Calu3 (cell line): ENCODE measurements around the gene C18orf32. TPM values are rescaled to one million over a fixed set of nuclear protein-coding genes. Genes with fewer than 3 reads are reported as not detected.
"Not testable (repeated sequence)": the region's sequence is repeated elsewhere in the genome, so short reads cannot be mapped to it uniquely, and the experiment has no call there.

Source experiments
- BruUV-seq: library from RNA; stranded (reverse); fragments of 400-500 nt; replicated peaks from 2 replicates; lab custom pipeline; 2021; lab: Mats Ljungman, UMichigan
- CTCF ChIA-PET: fragments of 300-600 bp; sonication (Branson Sonifier 250); formaldehyde crosslinking; loops from one replicate; lab custom pipeline; 2022; ENCODE audit warnings: antibody characterized with exemption; lab: Charles Lee
- DNase-seq: peaks from one replicate; pipeline ENCODE4 v3.0.0; 2022
- H3K27ac Mint-ChIP-seq: one replicate; pipeline ENCODE4 v1.8.0; 2022; ENCODE audit warnings: mixed read lengths; ENCODE audit not compliant: unreplicated experiment
- H3K27me3 Mint-ChIP-seq: one replicate; pipeline ENCODE4 v1.8.0; 2022; ENCODE audit warnings: mixed read lengths; ENCODE audit not compliant: unreplicated experiment
- H3K36me3 Mint-ChIP-seq: one replicate; pipeline ENCODE4 v1.8.0; 2022; ENCODE audit warnings: mild to moderate bottlenecking, moderate library complexity, mixed read lengths; ENCODE audit not compliant: insufficient read depth, unreplicated experiment
- H3K4me1 Mint-ChIP-seq: one replicate; pipeline ENCODE4 v1.8.0; 2022; ENCODE audit warnings: mild to moderate bottlenecking, low read depth, mixed read lengths; ENCODE audit not compliant: unreplicated experiment
- H3K4me3 Mint-ChIP-seq: one replicate; pipeline ENCODE4 v1.8.0; 2022; ENCODE audit warnings: mild to moderate bottlenecking, low read depth, moderate library complexity, mixed read lengths; ENCODE audit not compliant: unreplicated experiment
- H3K9me3 Mint-ChIP-seq: one replicate; pipeline ENCODE4 v1.8.0; 2022; ENCODE audit warnings: low read depth, mixed read lengths; ENCODE audit not compliant: unreplicated experiment
- CTCF ChIP-seq: fragments of 200-600 bp; IDR thresholded peaks from one replicate; pipeline ENCODE4 v1.8.0; 2022; ENCODE audit warnings: antibody characterized with exemption; ENCODE audit not compliant: unreplicated experiment
- intact Hi-C: fragments of 100-400 bp; cut with micrococcal nuclease; formaldehyde crosslinking; loops from one replicate; pipeline ENCODE4 v1.10.0; 2022; ENCODE audit not compliant: unreplicated experiment
- total RNA-seq: library from RNA; stranded (reverse); gene quantifications from 2 replicates; pipeline ENCODE4 v1.2.3, GENCODE V29; 2022

C18orf32 gene
- total RNA-seq, 1 experiment from 2014 or later: 57.8 TPM

GRCh38 chr18:49519101-49519971 is 32.3 kb upstream of the C18orf32 start:
- no peaks in the 10 kb centered on the region for H3K27me3 Mint-ChIP-seq
- H3K9me3 Mint-ChIP-seq: no peaks in the 10 kb centered on the region
- intact Hi-C loops: no loop called here
- peaks cover 9% of the 10 kb centered on the region for H3K4me1 Mint-ChIP-seq
- H3K4me3 Mint-ChIP-seq: no peak overlapping the region
- no peaks in the 10 kb centered on the region for H3K36me3 Mint-ChIP-seq
- H3K27ac Mint-ChIP-seq: no peak overlapping the region
- TF ChIP-seq CTCF: no peak
- CTCF ChIA-PET: no interaction called here
- no peak for DNase-seq
- BruUV-seq: no TSS peak

- no peak overlapping the region for H3K27ac Mint-ChIP-seq
- H3K36me3 Mint-ChIP-seq: no peaks in the 10 kb centered on the region
- no peaks in the 10 kb centered on the region for H3K9me3 Mint-ChIP-seq
- DNase-seq: no peak
- H3K27me3 Mint-ChIP-seq: no peaks in the 10 kb centered on the region
- H3K4me3 Mint-ChIP-seq: no peak overlapping the region
- CTCF ChIA-PET: no interaction called here
- H3K4me1 Mint-ChIP-seq: peaks cover 9% of the 10 kb centered on the region
- intact Hi-C loops: no loop called here
- no peak for TF ChIP-seq CTCF
- no TSS peak for BruUV-seq
Measured at GRCh38 chr18:49517483-49517882, 30.4 kb upstream of the C18orf32 start.

- Mint-ChIP-seq H3K9me3 (no peaks in the 10 kb centered on the region), H3K27me3 (no peaks in the 10 kb centered on the region), H3K4me3 (no peak overlapping the region), H3K27ac (no peak overlapping the region), H3K4me1 (peaks cover under 1% of the 10 kb centered on the region), H3K36me3 (no peaks in the 10 kb centered on the region)
- no TSS peak for BruUV-seq
- DNase-seq: no peak
- no peak for TF ChIP-seq CTCF
- CTCF ChIA-PET: interaction anchor here (0.6 to 1.4 kb wide), 2 partner anchors 12 to 1564 kb away, joined by 3 to 6 read pairs; no protein-coding TSS in a partner anchor
- intact Hi-C loops: no loop called here
Measured at GRCh38 chr18:49515516-49515915, 28.5 kb upstream of the C18orf32 start.

GRCh38 chr18:49515003-49515402 is 28.0 kb upstream of the C18orf32 start:
- H3K27ac Mint-ChIP-seq, intact Hi-C loops, H3K4me3 Mint-ChIP-seq, H3K4me1 Mint-ChIP-seq, H3K36me3 Mint-ChIP-seq, BruUV-seq, H3K9me3 Mint-ChIP-seq, H3K27me3 Mint-ChIP-seq, DNase-seq: not testable (repeated sequence)
- CTCF ChIA-PET: interaction anchor here (0.6 to 1.4 kb wide), 2 partner anchors 13 to 1565 kb away, joined by 3 to 6 read pairs; no protein-coding TSS in a partner anchor

- H3K27me3 Mint-ChIP-seq: no peaks in the 10 kb centered on the region
- BruUV-seq: no TSS peak
- DNase-seq: no peak
- TF ChIP-seq CTCF: no peak
- CTCF ChIA-PET: interaction anchor here (1.4 kb wide), 1 partner anchor 13 kb away, joined by 3 read pairs; no protein-coding TSS in a partner anchor
- H3K36me3 Mint-ChIP-seq: no peaks in the 10 kb centered on the region
- intact Hi-C loops: no loop called here
- H3K4me1 Mint-ChIP-seq: no peaks in the 10 kb centered on the region
- H3K27ac Mint-ChIP-seq: no peak overlapping the region
- no peak overlapping the region for H3K4me3 Mint-ChIP-seq
- H3K9me3 Mint-ChIP-seq: no peaks in the 10 kb centered on the region
Measured at GRCh38 chr18:49514577-49514976, 27.5 kb upstream of the C18orf32 start.

- H3K27me3 Mint-ChIP-seq: peaks cover 14% of the 10 kb centered on the region
- H3K27ac Mint-ChIP-seq, H3K4me3 Mint-ChIP-seq, DNase-seq, H3K9me3 Mint-ChIP-seq, CTCF ChIA-PET, BruUV-seq, intact Hi-C loops, H3K4me1 Mint-ChIP-seq, H3K36me3 Mint-ChIP-seq: not testable (repeated sequence)
Measured at GRCh38 chr18:49512876-49513275, 25.8 kb upstream of the C18orf32 start.
